NCI-H2196 treated with DMSO at 0.1 percent for 48 hours (cell line): Measurements from ENCODE around the gene ACCS.

Experiments
- DNase-seq: peaks from one replicate; lab custom pipeline; 2025; ENCODE audit not compliant: unreplicated experiment; lab: John Stamatoyannopoulos, UW

Gene ACCS

GRCh38 chr11:44037658-44037998, 28.4 kb upstream of the ACCS start:
- no peak for DNase-seq

- no peak for DNase-seq
Observed at GRCh38 chr11:44043157-44043556, 22.9 kb upstream of the ACCS start.

GRCh38 chr11:44046182-44046581, 19.9 kb upstream of the ACCS start:
- no peak for DNase-seq

GRCh38 chr11:44047298-44047697, 18.8 kb upstream of the ACCS start:
- no peak for DNase-seq

GRCh38 chr11:44047931-44048431, 18.1 kb upstream of the ACCS start, which contains the start of gene ACCSL:
ACCSL (plus strand) TSS chr11:44047981; CDS start chr11:44048037, 56 bp downstream.
- no peak for DNase-seq

GRCh38 chr11:44049832-44050231, 16.2 kb upstream of the ACCS start:
- no peak for DNase-seq

- no peak for DNase-seq
Observed at GRCh38 chr11:44051171-44051570, 14.9 kb upstream of the ACCS start.

- no peak for DNase-seq
Observed at GRCh38 chr11:44057340-44057739, 8.7 kb upstream of the ACCS start.

- DNase-seq: no peak
Observed at GRCh38 chr11:44058275-44058674, 7.8 kb upstream of the ACCS start.

GRCh38 chr11:44065161-44065661, 859 bp upstream of the ACCS start:
- DNase-seq: no peak

GRCh38 chr11:44066732-44067141, 667 bp downstream of the ACCS start:
- DNase-seq: no peak

GRCh38 chr11:44067266-44067665, 1.2 kb downstream of the ACCS start:
- no peak for DNase-seq

GRCh38 chr11:44068180-44068579, 2.1 kb downstream of the ACCS start:
- no peak for DNase-seq

- no peak for DNase-seq
Observed at GRCh38 chr11:44071157-44071556, 5.1 kb downstream of the ACCS start.

- no peak for DNase-seq
Observed at GRCh38 chr11:44072757-44073658, 6.9 kb downstream of the ACCS start.

- no peak for DNase-seq
Observed at GRCh38 chr11:44078794-44079193, 12.7 kb downstream of the ACCS start.

GRCh38 chr11:44079376-44079775, 13.3 kb downstream of the ACCS start:
- no peak for DNase-seq

GRCh38 chr11:44080951-44081350, 14.9 kb downstream of the ACCS start:
- DNase-seq: no peak

- DNase-seq: no peak
Observed at GRCh38 chr11:44082645-44083044, 16.6 kb downstream of the ACCS start.

GRCh38 chr11:44083433-44083832, 17.4 kb downstream of the ACCS start:
- DNase-seq: no peak

GRCh38 chr11:44083906-44084305, 17.8 kb downstream of the ACCS start:
- no peak for DNase-seq

- DNase-seq: no peak
Observed at GRCh38 chr11:44085330-44085729, 19.3 kb downstream of the ACCS start.

GRCh38 chr11:44088377-44088776, 22.3 kb downstream of the ACCS start:
- no peak for DNase-seq
